Right lobe of liver (tissue), 4 donors: Measurements from ENCODE around the gene GLIS1.

Source experiments
- CTCF ChIP-seq, 4 donors: fragments of 200-600 bp in 3 of 4; fragments of 450-650 bp in 1 of 4; IDR thresholded peaks; one replicate each; pipeline versions ENCODE4 v1.5.1 to v1.8.0; 2016 to 2022; ENCODE audit warnings: antibody characterized with exemption in 4 of 4, mild to moderate bottlenecking in 2 of 4
- POLR2A ChIP-seq: fragments of 450-650 bp; IDR thresholded peaks from one replicate; pipeline ENCODE4 v1.6.1; 2017; ENCODE audit warnings: antibody characterized with exemption, mild to moderate bottlenecking
- donor health status: DM: no; HTN: no; CAD: no.
- donor health status: DM: no; HTN: no; CAD: no.
- donor health status: DM: no; HTN: yes; CAD: no.

GRCh38 chr1:53702341-53702740 is 36.6 kb downstream of the GLIS1 start:
- no peak for TF ChIP-seq POLR2A
- TF ChIP-seq CTCF (IDR thresholded peaks at IDR 0.05) = no peak
